ENCODE results near the gene CDK17.

CDK17 gene

GRCh38 chr12:96338852-96339471 is 61.3 kb downstream of the CDK17 start:
- H2AFZ ChIP-seq = no peak overlapping the region
- H3K4me2 ChIP-seq (ENCODE audit: low read length) = no peak overlapping the region
- H3K27ac ChIP-seq = no peak overlapping the region
- H3K4me3 ChIP-seq (ENCODE audit: low read depth, low read length) = no peak overlapping the region
- no peak for TF ChIP-seq CTCF (IDR thresholded peaks at IDR 0.05)
- H3K9me3 ChIP-seq (ENCODE audit: control insufficient read depth, low read length) = peaks cover 2% of the 10 kb centered on the region
- no peaks in the 10 kb centered on the region for H3K27me3 ChIP-seq (ENCODE audit: control insufficient read depth, insufficient read depth, low read length)
- no peaks in the 10 kb centered on the region for H3K36me3 ChIP-seq (ENCODE audit: control insufficient read depth, insufficient read depth, low read length)
- no peaks in the 10 kb centered on the region for H3K4me1 ChIP-seq
- no peak overlapping the region for H3K9ac ChIP-seq
- peaks cover 27% of the 10 kb centered on the region for H3K79me2 ChIP-seq

GRCh38 chr12:96337953-96338352 is 62.3 kb downstream of the CDK17 start:
- no peak for TF ChIP-seq CTCF (IDR thresholded peaks at IDR 0.05)
- Histone ChIP-seq H3K9me3 (ENCODE audit: control insufficient read depth, low read length) (peaks cover 2% of the 10 kb centered on the region), H3K36me3 (ENCODE audit: control insufficient read depth, insufficient read depth, low read length) (no peaks in the 10 kb centered on the region), H3K4me1 (no peaks in the 10 kb centered on the region), H3K9ac (no peak overlapping the region), H2AFZ (no peak overlapping the region), H3K27me3 (ENCODE audit: control insufficient read depth, insufficient read depth, low read length) (no peaks in the 10 kb centered on the region), H3K27ac (no peak overlapping the region), H3K4me2 (ENCODE audit: low read length) (no peak overlapping the region), H3K79me2 (peaks cover 18% of the 10 kb centered on the region), H3K4me3 (ENCODE audit: low read depth, low read length) (no peak overlapping the region)

- Histone ChIP-seq H3K4me2 (ENCODE audit: low read length) (no peak overlapping the region), H3K36me3 (ENCODE audit: control insufficient read depth, insufficient read depth, low read length) (no peaks in the 10 kb centered on the region), H3K4me1 (no peaks in the 10 kb centered on the region), H3K9me3 (ENCODE audit: control insufficient read depth, low read length) (peaks cover 2% of the 10 kb centered on the region), H2AFZ (no peak overlapping the region), H3K27me3 (ENCODE audit: control insufficient read depth, insufficient read depth, low read length) (no peaks in the 10 kb centered on the region), H3K9ac (no peak overlapping the region), H3K27ac (no peak overlapping the region), H3K79me2 (peaks cover 19% of the 10 kb centered on the region), H3K4me3 (ENCODE audit: low read depth, low read length) (no peak overlapping the region)
- no peak for TF ChIP-seq CTCF (IDR thresholded peaks at IDR 0.05)
Observed at GRCh38 chr12:96336489-96336888, 63.8 kb downstream of the CDK17 start.

GRCh38 chr12:96335270-96335669 is 65.0 kb downstream of the CDK17 start:
- no peak overlapping the region for H3K9ac ChIP-seq
- TF ChIP-seq CTCF (IDR thresholded peaks at IDR 0.05) = no peak
- no peaks in the 10 kb centered on the region for H3K27me3 ChIP-seq (ENCODE audit: control insufficient read depth, insufficient read depth, low read length)
- no peak overlapping the region for H3K27ac ChIP-seq
- H3K79me2 ChIP-seq = peaks cover 16% of the 10 kb centered on the region
- no peaks in the 10 kb centered on the region for H3K36me3 ChIP-seq (ENCODE audit: control insufficient read depth, insufficient read depth, low read length)
- no peak overlapping the region for H3K4me3 ChIP-seq (ENCODE audit: low read depth, low read length)
- no peak overlapping the region for H2AFZ ChIP-seq
- H3K9me3 ChIP-seq (ENCODE audit: control insufficient read depth, low read length) = peaks cover 2% of the 10 kb centered on the region
- peaks cover 4% of the 10 kb centered on the region for H3K4me1 ChIP-seq
- no peak overlapping the region for H3K4me2 ChIP-seq (ENCODE audit: low read length)

GRCh38 chr12:96334502-96334901 is 65.7 kb downstream of the CDK17 start:
- H3K4me3 ChIP-seq (ENCODE audit: low read depth, low read length) = no peak overlapping the region
- H3K27me3 ChIP-seq (ENCODE audit: control insufficient read depth, insufficient read depth, low read length) = no peaks in the 10 kb centered on the region
- H3K9ac ChIP-seq = no peak overlapping the region
- TF ChIP-seq CTCF (IDR thresholded peaks at IDR 0.05) = no peak
- no peak overlapping the region for H3K27ac ChIP-seq
- H2AFZ ChIP-seq = no peak overlapping the region
- H3K4me2 ChIP-seq (ENCODE audit: low read length) = no peak overlapping the region
- peaks cover 2% of the 10 kb centered on the region for H3K9me3 ChIP-seq (ENCODE audit: control insufficient read depth, low read length)
- peaks cover 18% of the 10 kb centered on the region for H3K79me2 ChIP-seq
- H3K4me1 ChIP-seq = peaks cover 12% of the 10 kb centered on the region
- no peaks in the 10 kb centered on the region for H3K36me3 ChIP-seq (ENCODE audit: control insufficient read depth, insufficient read depth, low read length)
